HEK293 (cell line): ENCODE results near the gene CHST3.

Experiments used
- CTCF ChIA-PET: fragments of 350-600 bp; formaldehyde crosslinking; extraction: SDS; loops from one replicate; lab custom pipeline; 2021; ENCODE audit warnings: antibody characterized with exemption; lab: Yijun Ruan, JAX
- POLR2A ChIA-PET: fragments of 300-600 bp; formaldehyde crosslinking; extraction: SDS; loops from one replicate; lab custom pipeline; 2020; ENCODE audit warnings: antibody characterized with exemption, inconsistent platforms; lab: Yijun Ruan, JAX
- H3K27ac ChIP-seq: fragments of 200-500 bp; sonication (Bioruptor generic); 2 replicates; pipeline ENCODE4 v1.5.1; 2014; ENCODE audit warnings: low read depth, low read length, control low read depth, inconsistent platforms; ENCODE audit errors: extremely low read depth
- H3K36me3 ChIP-seq, 2 experiments: fragments of 200-500 bp in 1 of 2; sonication (Bioruptor generic) in 1 of 2; 1 replicate in 1 of 2; 2 replicates in 1 of 2; pipeline ENCODE4 v1.5.1; 2014 to 2017; ENCODE audit warnings: inconsistent platforms in 2 of 2, low read length in 2 of 2; ENCODE audit not compliant: control insufficient read depth in 2 of 2, insufficient read depth in 1 of 2
- H3K4me1 ChIP-seq: fragments of 200-500 bp; sonication (Bioruptor generic); 2 replicates; pipeline ENCODE4 v1.5.1; 2014; ENCODE audit warnings: mild to moderate bottlenecking, low read length, inconsistent platforms; ENCODE audit not compliant: control insufficient read depth, insufficient read depth
- H3K4me3 ChIP-seq: 2 replicates; pipeline ENCODE4 v1.5.1; 2011; ENCODE audit warnings: low read depth, mild to moderate bottlenecking, control low read depth, low read length, moderate library complexity
- H3K9me3 ChIP-seq: fragments of 200-500 bp; sonication (Bioruptor generic); 2 replicates; pipeline ENCODE4 v1.5.1; 2014; ENCODE audit warnings: low read depth, low read length, inconsistent platforms; ENCODE audit not compliant: control insufficient read depth, insufficient read depth
- FEZF1 ChIP-seq: fragments of 450-650 bp; formaldehyde crosslinking; IDR thresholded peaks from 2 replicates; pipeline ENCODE4 v1.5.1; 2016; ENCODE audit warnings: missing biosample characterization, missing genetic modification characterization
- IKZF3 ChIP-seq: fragments of 450-650 bp; IDR thresholded peaks from 2 replicates; pipeline ENCODE4 v1.5.0; 2018; ENCODE audit warnings: missing biosample characterization, mild to moderate bottlenecking, missing genetic modification characterization, moderate library complexity
- PRDM10 ChIP-seq: fragments of 450-650 bp; formaldehyde crosslinking; IDR thresholded peaks from 2 replicates; pipeline ENCODE4 v1.5.1; 2016; ENCODE audit warnings: missing biosample characterization, missing genetic modification characterization
- TRIM28 ChIP-seq: IDR thresholded peaks from 2 replicates; pipeline ENCODE4 v1.6.1; 2011; ENCODE audit warnings: low read length, control low read depth, borderline replicate concordance
- ZFP3 ChIP-seq: fragments of 450-650 bp; formaldehyde crosslinking; IDR thresholded peaks from 2 replicates; pipeline ENCODE4 v1.5.1; 2016; ENCODE audit warnings: low read depth, missing biosample characterization, missing genetic modification characterization
- ZNF112 ChIP-seq: fragments of 450-650 bp; formaldehyde crosslinking; IDR thresholded peaks from 2 replicates; pipeline ENCODE4 v1.5.0; 2017; ENCODE audit warnings: missing biosample characterization, missing genetic modification characterization
- ZNF23 ChIP-seq: fragments of 450-650 bp; formaldehyde crosslinking; IDR thresholded peaks from 2 replicates; pipeline ENCODE4 v1.5.1; 2016; ENCODE audit warnings: missing biosample characterization, missing genetic modification characterization, borderline replicate concordance
- ZNF292 ChIP-seq: fragments of 450-650 bp; formaldehyde crosslinking; IDR thresholded peaks from 2 replicates; pipeline ENCODE4 v1.5.1; 2016; ENCODE audit warnings: low read depth, missing biosample characterization, missing genetic modification characterization, borderline replicate concordance
- ZNF394 ChIP-seq: fragments of 450-650 bp; formaldehyde crosslinking; IDR thresholded peaks from 2 replicates; pipeline ENCODE4 v1.5.1; 2016; ENCODE audit warnings: missing biosample characterization, missing genetic modification characterization, mild to moderate bottlenecking, moderate library complexity, borderline replicate concordance
- ZNF621 ChIP-seq: fragments of 450-650 bp; formaldehyde crosslinking; IDR thresholded peaks from 2 replicates; pipeline ENCODE4 v1.5.1; 2017; ENCODE audit warnings: missing biosample characterization, missing genetic modification characterization
- ZNF707 ChIP-seq: fragments of 450-650 bp; formaldehyde crosslinking; IDR thresholded peaks from 2 replicates; pipeline ENCODE4 v1.5.1; 2016; ENCODE audit warnings: missing biosample characterization, missing genetic modification characterization
- ZNF76 ChIP-seq: fragments of 450-650 bp; formaldehyde crosslinking; IDR thresholded peaks from 2 replicates; pipeline ENCODE4; 2016; ENCODE audit warnings: low read depth, missing biosample characterization, missing genetic modification characterization, borderline replicate concordance
- ZNF768 ChIP-seq: fragments of 450-650 bp; formaldehyde crosslinking; IDR thresholded peaks from 2 replicates; pipeline ENCODE4 v1.5.1; 2018; ENCODE audit warnings: missing biosample characterization, mild to moderate bottlenecking, missing genetic modification characterization
- ZNF785 ChIP-seq: fragments of 450-650 bp; formaldehyde crosslinking; IDR thresholded peaks from 2 replicates; pipeline ENCODE4 v1.5.1; 2016; ENCODE audit warnings: missing biosample characterization, missing genetic modification characterization
- ZSCAN16 ChIP-seq: fragments of 450-650 bp; formaldehyde crosslinking; IDR thresholded peaks from 2 replicates; pipeline ENCODE4 v1.5.1; 2016; ENCODE audit warnings: missing biosample characterization, missing genetic modification characterization
- ZSCAN18 ChIP-seq: fragments of 450-650 bp; formaldehyde crosslinking; IDR thresholded peaks from 2 replicates; pipeline ENCODE4 v1.5.1; 2016; ENCODE audit warnings: missing biosample characterization, missing genetic modification characterization
- TF ChIP-seq, protein P1 (sequence below): fragments of 450-650 bp; formaldehyde crosslinking; IDR thresholded peaks from 2 replicates; pipeline ENCODE4 v1.5.1; 2016; ENCODE audit warnings: missing biosample characterization, missing genetic modification characterization
- TF ChIP-seq, protein P2 (sequence below): fragments of 450-650 bp; formaldehyde crosslinking; IDR thresholded peaks from 2 replicates; pipeline ENCODE4 v1.5.1; 2017; ENCODE audit warnings: missing biosample characterization, missing genetic modification characterization
- TF ChIP-seq, protein P3 (sequence below): fragments of 450-650 bp; IDR thresholded peaks from 2 replicates; pipeline ENCODE4 v1.5.1; 2018; ENCODE audit warnings: missing biosample characterization, mild to moderate bottlenecking, missing genetic modification characterization
- TF ChIP-seq, protein P4 (sequence below): fragments of 450-650 bp; formaldehyde crosslinking; IDR thresholded peaks from 2 replicates; pipeline ENCODE4 v1.5.1; 2016; ENCODE audit warnings: missing biosample characterization, missing genetic modification characterization
- TF ChIP-seq, protein P5 (sequence below): fragments of 450-650 bp; formaldehyde crosslinking; IDR thresholded peaks from 2 replicates; pipeline ENCODE4 v1.5.1; 2016; ENCODE audit warnings: missing biosample characterization, missing genetic modification characterization

CHST3 gene

GRCh38 chr10:72027498-72027897 is 63.3 kb downstream of the CHST3 start (continued):
- TF ChIP-seq ZNF23 (tag by site-specific recombination) (no peak), ZSCAN16 (tag by site-specific recombination) (no peak), ZFP3 (tag by site-specific recombination) (no peak), ZNF76 (tag by site-specific recombination) (no peak), FEZF1 (tag by site-specific recombination) (peak; percentile 86), ZNF707 (tag by site-specific recombination) (no peak), PRDM10 (tag by site-specific recombination) (peak; percentile 61), ZNF785 (tag by site-specific recombination) (no peak), ZNF112 (no peak), TRIM28 (peak; percentile 68; the same call in 1 of the 2 replicates), ZSCAN18 (tag by site-specific recombination) (no peak), IKZF3 (tag by site-specific recombination) (peak; percentile 74), ZNF621 (tag by site-specific recombination) (no peak), ZNF768 (tag by site-specific recombination) (no peak)
- TF ChIP-seq, protein P1, sequence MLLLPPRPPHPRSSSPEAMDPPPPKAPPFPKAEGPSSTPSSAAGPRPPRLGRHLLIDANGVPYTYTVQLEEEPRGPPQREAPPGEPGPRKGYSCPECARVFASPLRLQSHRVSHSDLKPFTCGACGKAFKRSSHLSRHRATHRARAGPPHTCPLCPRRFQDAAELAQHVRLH, result 0 out of 2 replicates have a peak, but pooled peaks have one; percentile 4
- TF ChIP-seq, protein P2, sequence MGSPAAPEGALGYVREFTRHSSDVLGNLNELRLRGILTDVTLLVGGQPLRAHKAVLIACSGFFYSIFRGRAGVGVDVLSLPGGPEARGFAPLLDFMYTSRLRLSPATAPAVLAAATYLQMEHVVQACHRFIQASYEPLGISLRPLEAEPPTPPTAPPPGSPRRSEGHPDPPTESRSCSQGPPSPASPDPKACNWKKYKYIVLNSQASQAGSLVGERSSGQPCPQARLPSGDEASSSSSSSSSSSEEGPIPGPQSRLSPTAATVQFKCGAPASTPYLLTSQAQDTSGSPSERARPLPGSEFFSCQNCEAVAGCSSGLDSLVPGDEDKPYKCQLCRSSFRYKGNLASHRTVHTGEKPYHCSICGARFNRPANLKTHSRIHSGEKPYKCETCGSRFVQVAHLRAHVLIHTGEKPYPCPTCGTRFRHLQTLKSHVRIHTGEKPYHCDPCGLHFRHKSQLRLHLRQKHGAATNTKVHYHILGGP (tag by site-specific recombination), result no peak
- TF ChIP-seq, protein P3, sequence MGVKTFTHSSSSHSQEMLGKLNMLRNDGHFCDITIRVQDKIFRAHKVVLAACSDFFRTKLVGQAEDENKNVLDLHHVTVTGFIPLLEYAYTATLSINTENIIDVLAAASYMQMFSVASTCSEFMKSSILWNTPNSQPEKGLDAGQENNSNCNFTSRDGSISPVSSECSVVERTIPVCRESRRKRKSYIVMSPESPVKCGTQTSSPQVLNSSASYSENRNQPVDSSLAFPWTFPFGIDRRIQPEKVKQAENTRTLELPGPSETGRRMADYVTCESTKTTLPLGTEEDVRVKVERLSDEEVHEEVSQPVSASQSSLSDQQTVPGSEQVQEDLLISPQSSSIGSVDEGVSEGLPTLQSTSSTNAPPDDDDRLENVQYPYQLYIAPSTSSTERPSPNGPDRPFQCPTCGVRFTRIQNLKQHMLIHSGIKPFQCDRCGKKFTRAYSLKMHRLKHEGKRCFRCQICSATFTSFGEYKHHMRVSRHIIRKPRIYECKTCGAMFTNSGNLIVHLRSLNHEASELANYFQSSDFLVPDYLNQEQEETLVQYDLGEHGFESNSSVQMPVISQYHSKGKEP (tag by site-specific recombination), result peak; percentile 37; the same call in 1 of the 2 replicates

DNA sequence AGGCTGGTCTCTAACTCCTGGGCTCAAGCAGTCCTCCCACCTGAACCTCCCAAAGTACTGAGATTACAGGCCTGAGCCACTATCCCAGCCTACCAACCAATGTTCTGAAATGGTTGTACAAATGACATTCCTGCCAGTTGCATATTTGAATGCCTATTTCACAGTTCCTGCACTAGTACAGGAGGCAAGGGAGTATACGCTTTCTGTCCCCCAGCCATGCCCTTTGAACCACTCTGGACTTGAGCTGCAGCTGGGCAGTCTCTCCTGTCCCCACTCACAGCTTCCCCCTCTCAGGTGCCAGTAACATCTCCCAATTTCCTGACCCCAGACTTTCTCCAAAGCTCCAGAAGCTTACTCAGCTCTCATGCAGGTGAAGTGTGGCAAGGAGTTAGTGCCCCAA is 65.2 kb downstream of the CHST3 start:
- H3K9me3 ChIP-seq, result no peaks in the 10 kb centered on the region
- H3K36me3 ChIP-seq, result no peaks in the 10 kb centered on the region
- H3K27ac ChIP-seq, result no peak overlapping the region
- peaks cover 12% of the 10 kb centered on the region; the same call in 1 of the 2 replicates for H3K4me1 ChIP-seq
- POLR2A ChIA-PET, result no interaction called here
- CTCF ChIA-PET, result interaction anchor here (1.2 to 2.5 kb wide), 2 partner anchors 19 to 133 kb away, joined by 3 to 8 read pairs; no protein-coding TSS in a partner anchor
- H3K4me3 ChIP-seq, result no peak overlapping the region
- TF ChIP-seq ZNF292 (tag by site-specific recombination) (no peak), ZNF394 (tag by site-specific recombination) (no peak)
- TF ChIP-seq, protein P4, sequence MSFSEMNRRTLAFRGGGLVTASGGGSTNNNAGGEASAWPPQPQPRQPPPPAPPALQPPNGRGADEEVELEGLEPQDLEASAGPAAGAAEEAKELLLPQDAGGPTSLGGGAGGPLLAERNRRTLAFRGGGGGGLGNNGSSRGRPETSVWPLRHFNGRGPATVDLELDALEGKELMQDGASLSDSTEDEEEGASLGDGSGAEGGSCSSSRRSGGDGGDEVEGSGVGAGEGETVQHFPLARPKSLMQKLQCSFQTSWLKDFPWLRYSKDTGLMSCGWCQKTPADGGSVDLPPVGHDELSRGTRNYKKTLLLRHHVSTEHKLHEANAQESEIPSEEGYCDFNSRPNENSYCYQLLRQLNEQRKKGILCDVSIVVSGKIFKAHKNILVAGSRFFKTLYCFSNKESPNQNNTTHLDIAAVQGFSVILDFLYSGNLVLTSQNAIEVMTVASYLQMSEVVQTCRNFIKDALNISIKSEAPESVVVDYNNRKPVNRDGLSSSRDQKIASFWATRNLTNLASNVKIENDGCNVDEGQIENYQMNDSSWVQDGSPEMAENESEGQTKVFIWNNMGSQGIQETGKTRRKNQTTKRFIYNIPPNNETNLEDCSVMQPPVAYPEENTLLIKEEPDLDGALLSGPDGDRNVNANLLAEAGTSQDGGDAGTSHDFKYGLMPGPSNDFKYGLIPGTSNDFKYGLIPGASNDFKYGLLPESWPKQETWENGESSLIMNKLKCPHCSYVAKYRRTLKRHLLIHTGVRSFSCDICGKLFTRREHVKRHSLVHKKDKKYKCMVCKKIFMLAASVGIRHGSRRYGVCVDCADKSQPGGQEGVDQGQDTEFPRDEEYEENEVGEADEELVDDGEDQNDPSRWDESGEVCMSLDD (tag by site-specific recombination), result no peak
- TF ChIP-seq, protein P5, sequence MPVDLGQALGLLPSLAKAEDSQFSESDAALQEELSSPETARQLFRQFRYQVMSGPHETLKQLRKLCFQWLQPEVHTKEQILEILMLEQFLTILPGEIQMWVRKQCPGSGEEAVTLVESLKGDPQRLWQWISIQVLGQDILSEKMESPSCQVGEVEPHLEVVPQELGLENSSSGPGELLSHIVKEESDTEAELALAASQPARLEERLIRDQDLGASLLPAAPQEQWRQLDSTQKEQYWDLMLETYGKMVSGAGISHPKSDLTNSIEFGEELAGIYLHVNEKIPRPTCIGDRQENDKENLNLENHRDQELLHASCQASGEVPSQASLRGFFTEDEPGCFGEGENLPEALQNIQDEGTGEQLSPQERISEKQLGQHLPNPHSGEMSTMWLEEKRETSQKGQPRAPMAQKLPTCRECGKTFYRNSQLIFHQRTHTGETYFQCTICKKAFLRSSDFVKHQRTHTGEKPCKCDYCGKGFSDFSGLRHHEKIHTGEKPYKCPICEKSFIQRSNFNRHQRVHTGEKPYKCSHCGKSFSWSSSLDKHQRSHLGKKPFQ, result no peak
